Measurements from ENCODE around the gene DHFR2.

The DHFR2 gene

GRCh38 chr3:94095111-94095510 lies 32.4 kb upstream of the DHFR2 start (continued):
- TF ChIP-seq, protein P1, sequence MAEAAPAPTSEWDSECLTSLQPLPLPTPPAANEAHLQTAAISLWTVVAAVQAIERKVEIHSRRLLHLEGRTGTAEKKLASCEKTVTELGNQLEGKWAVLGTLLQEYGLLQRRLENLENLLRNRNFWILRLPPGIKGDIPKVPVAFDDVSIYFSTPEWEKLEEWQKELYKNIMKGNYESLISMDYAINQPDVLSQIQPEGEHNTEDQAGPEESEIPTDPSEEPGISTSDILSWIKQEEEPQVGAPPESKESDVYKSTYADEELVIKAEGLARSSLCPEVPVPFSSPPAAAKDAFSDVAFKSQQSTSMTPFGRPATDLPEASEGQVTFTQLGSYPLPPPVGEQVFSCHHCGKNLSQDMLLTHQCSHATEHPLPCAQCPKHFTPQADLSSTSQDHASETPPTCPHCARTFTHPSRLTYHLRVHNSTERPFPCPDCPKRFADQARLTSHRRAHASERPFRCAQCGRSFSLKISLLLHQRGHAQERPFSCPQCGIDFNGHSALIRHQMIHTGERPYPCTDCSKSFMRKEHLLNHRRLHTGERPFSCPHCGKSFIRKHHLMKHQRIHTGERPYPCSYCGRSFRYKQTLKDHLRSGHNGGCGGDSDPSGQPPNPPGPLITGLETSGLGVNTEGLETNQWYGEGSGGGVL (tag by site-specific recombination; IDR thresholded peaks at IDR 0.05), result no peak
- TF ChIP-seq ZNF623 (tag by site-specific recombination; IDR thresholded peaks at IDR 0.05), result no peak

- no peaks in the 10 kb centered on the region for H3K9me3 ChIP-seq (ENCODE audit: control insufficient read depth, insufficient read depth, low read depth, low read length)
- H3K4me3 ChIP-seq (ENCODE audit: low read depth, low read length), result no peak overlapping the region
- no peaks in the 10 kb centered on the region for H3K4me1 ChIP-seq (ENCODE audit: control insufficient read depth, insufficient read depth, low read length)
- peaks cover 6 to 38% of the 10 kb centered on the region in 2 experiments; a peak in 2 of 3 replicates for H3K36me3 ChIP-seq (ENCODE audit: control insufficient read depth in 2 of 2, insufficient read depth in 1 of 2, low read length in 2 of 2)
- POLR2A ChIA-PET, result no interaction called here
- TF ChIP-seq PRDM6 (tag by site-specific recombination; IDR thresholded peaks at IDR 0.05), result no peak
- TF ChIP-seq ZNF639 (tag by site-specific recombination; IDR thresholded peaks at IDR 0.05), result no peak
- TF ChIP-seq ZBTB44 (tag by site-specific recombination; IDR thresholded peaks at IDR 0.05), result no peak
- no peak for TF ChIP-seq ZNF768 (tag by site-specific recombination; IDR thresholded peaks at IDR 0.05)
- TF ChIP-seq ZBTB21 (tag by site-specific recombination; IDR thresholded peaks at IDR 0.05), result no peak
- no peak for TF ChIP-seq SCRT2 (tag by site-specific recombination; IDR thresholded peaks at IDR 0.05)
- TF ChIP-seq ZSCAN23 (tag by site-specific recombination; IDR thresholded peaks at IDR 0.05), result no peak
- TF ChIP-seq ZFP41 (tag by site-specific recombination; IDR thresholded peaks at IDR 0.05; ENCODE audit: borderline replicate concordance), result no peak
- TF ChIP-seq ZNF214 (tag by site-specific recombination; IDR thresholded peaks at IDR 0.05; ENCODE audit: borderline replicate concordance), result no peak
- TF ChIP-seq ZNF571 (tag by site-specific recombination; IDR thresholded peaks at IDR 0.05), result no peak
- TF ChIP-seq ZNF600 (tag by site-specific recombination; IDR thresholded peaks at IDR 0.05), result no peak
- TF ChIP-seq ZNF777 (tag by site-specific recombination; IDR thresholded peaks at IDR 0.05; ENCODE audit: borderline replicate concordance), result no peak
- TF ChIP-seq, protein P1 (tag by site-specific recombination; IDR thresholded peaks at IDR 0.05), result no peak
- no peak for TF ChIP-seq ZNF707 (tag by site-specific recombination; IDR thresholded peaks at IDR 0.05)
- TF ChIP-seq, protein P2, sequence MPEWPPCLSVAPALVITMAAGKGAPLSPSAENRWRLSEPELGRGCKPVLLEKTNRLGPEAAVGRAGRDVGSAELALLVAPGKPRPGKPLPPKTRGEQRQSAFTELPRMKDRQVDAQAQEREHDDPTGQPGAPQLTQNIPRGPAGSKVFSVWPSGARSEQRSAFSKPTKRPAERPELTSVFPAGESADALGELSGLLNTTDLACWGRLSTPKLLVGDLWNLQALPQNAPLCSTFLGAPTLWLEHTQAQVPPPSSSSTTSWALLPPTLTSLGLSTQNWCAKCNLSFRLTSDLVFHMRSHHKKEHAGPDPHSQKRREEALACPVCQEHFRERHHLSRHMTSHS (tag by site-specific recombination; IDR thresholded peaks at IDR 0.05), result no peak
- no peak for TF ChIP-seq ZNF2 (tag by site-specific recombination; IDR thresholded peaks at IDR 0.05)
- no peak for TF ChIP-seq ZBTB1 (tag by site-specific recombination; IDR thresholded peaks at IDR 0.05)
- no peak for TF ChIP-seq OVOL3 (tag by site-specific recombination; IDR thresholded peaks at IDR 0.05)
- no peak for TF ChIP-seq ZNF792 (tag by site-specific recombination; IDR thresholded peaks at IDR 0.05)
- no peak for TF ChIP-seq ZNF274 (IDR thresholded peaks at IDR 0.05; ENCODE audit: low read length)
- TF ChIP-seq ZNF274 (tag by site-specific recombination; IDR thresholded peaks at IDR 0.05; ENCODE audit: borderline replicate concordance), result no peak
- no peak overlapping the region for H3K27ac ChIP-seq (ENCODE audit: extremely low read depth, low read depth, low read length)
- CTCF ChIA-PET, result no interaction called here
Observed at GRCh38 chr3:94093151-94093550, 30.4 kb upstream of the DHFR2 start.

Data from HEK293 (cell line).